ENCODE measurements around the gene TTC39A.

The TTC39A gene

GRCh38 chr1:51372561-51372960 lies 42.2 kb upstream of the TTC39A start:
- Histone ChIP-seq H3K36me3 (ENCODE audit: insufficient read depth, low read length) (peaks cover 45% of the 10 kb centered on the region), H3K27ac (ENCODE audit: low read depth, low read length, poor library complexity, severe bottlenecking) (no peak overlapping the region), H2AFZ (ENCODE audit: low read length) (no peak overlapping the region), H3K4me3 (ENCODE audit: low read depth, low read length, poor library complexity, severe bottlenecking) (no peak overlapping the region), H3F3A (ENCODE audit: insufficient read depth, low read length) (no peaks in the 10 kb centered on the region), H4K20me1 (ENCODE audit: insufficient read depth, low read length) (no peaks in the 10 kb centered on the region), H3K9ac (ENCODE audit: low read length) (no peak overlapping the region), H3K9me2 (ENCODE audit: low read depth, low read length) (no peaks in the 10 kb centered on the region), H3K27me3 (ENCODE audit: insufficient read depth, low read length) (no peaks in the 10 kb centered on the region), H3K4me1 (ENCODE audit: insufficient read depth, low read length, severe bottlenecking) (no peaks in the 10 kb centered on the region), H3K4me2 (ENCODE audit: low read length) (no peak overlapping the region), H3K9me3 (ENCODE audit: low read length) (no peaks in the 10 kb centered on the region), H3K79me2 (ENCODE audit: insufficient read depth, low read length) (no peaks in the 10 kb centered on the region)
- TF ChIP-seq CTCF (IDR thresholded peaks at IDR 0.05; ENCODE audit: low read length) (no peak), EZH2 (IDR thresholded peaks at IDR 0.05; ENCODE audit: borderline replicate concordance, low read length) (no peak)

- no peaks in the 10 kb centered on the region for H3K79me2 ChIP-seq (ENCODE audit: insufficient read depth, low read length)
- no peak overlapping the region for H3K4me3 ChIP-seq (ENCODE audit: low read depth, low read length, poor library complexity, severe bottlenecking)
- no peaks in the 10 kb centered on the region for H3K9me2 ChIP-seq (ENCODE audit: low read depth, low read length)
- no peaks in the 10 kb centered on the region for H4K20me1 ChIP-seq (ENCODE audit: insufficient read depth, low read length)
- no peaks in the 10 kb centered on the region for H3F3A ChIP-seq (ENCODE audit: insufficient read depth, low read length)
- H3K9me3 ChIP-seq (ENCODE audit: low read length), result no peaks in the 10 kb centered on the region
- H3K27ac ChIP-seq (ENCODE audit: low read depth, low read length, poor library complexity, severe bottlenecking), result no peak overlapping the region
- no peak for TF ChIP-seq EZH2 (IDR thresholded peaks at IDR 0.05; ENCODE audit: borderline replicate concordance, low read length)
- no peak for TF ChIP-seq CTCF (IDR thresholded peaks at IDR 0.05; ENCODE audit: low read length)
- H3K27me3 ChIP-seq (ENCODE audit: insufficient read depth, low read length), result no peaks in the 10 kb centered on the region
- H3K36me3 ChIP-seq (ENCODE audit: insufficient read depth, low read length), result peaks cover 53% of the 10 kb centered on the region
- no peak overlapping the region for H3K9ac ChIP-seq (ENCODE audit: low read length)
- H3K4me1 ChIP-seq (ENCODE audit: insufficient read depth, low read length, severe bottlenecking), result no peaks in the 10 kb centered on the region
- H3K4me2 ChIP-seq (ENCODE audit: low read length), result no peak overlapping the region
- no peak overlapping the region for H2AFZ ChIP-seq (ENCODE audit: low read length)
Measured at GRCh38 chr1:51369171-51369570, 38.8 kb upstream of the TTC39A start.

GRCh38 chr1:51365774-51366173 lies 35.4 kb upstream of the TTC39A start:
- Histone ChIP-seq H3K4me2 (ENCODE audit: low read length) (no peak overlapping the region), H2AFZ (ENCODE audit: low read length) (no peak overlapping the region), H4K20me1 (ENCODE audit: insufficient read depth, low read length) (no peaks in the 10 kb centered on the region), H3K79me2 (ENCODE audit: insufficient read depth, low read length) (no peaks in the 10 kb centered on the region), H3K36me3 (ENCODE audit: insufficient read depth, low read length) (peaks cover 60% of the 10 kb centered on the region), H3K9me3 (ENCODE audit: low read length) (no peaks in the 10 kb centered on the region), H3K9ac (ENCODE audit: low read length) (no peak overlapping the region), H3F3A (ENCODE audit: insufficient read depth, low read length) (no peaks in the 10 kb centered on the region), H3K9me2 (ENCODE audit: low read depth, low read length) (no peaks in the 10 kb centered on the region), H3K4me1 (ENCODE audit: insufficient read depth, low read length, severe bottlenecking) (no peaks in the 10 kb centered on the region), H3K4me3 (ENCODE audit: low read depth, low read length, poor library complexity, severe bottlenecking) (no peak overlapping the region), H3K27me3 (ENCODE audit: insufficient read depth, low read length) (no peaks in the 10 kb centered on the region), H3K27ac (ENCODE audit: low read depth, low read length, poor library complexity, severe bottlenecking) (no peak overlapping the region)
- TF ChIP-seq CTCF (IDR thresholded peaks at IDR 0.05; ENCODE audit: low read length) (no peak), EZH2 (IDR thresholded peaks at IDR 0.05; ENCODE audit: borderline replicate concordance, low read length) (no peak)
